Activated T-helper 17 cell treated with anti-CD3 and anti-CD28 coated beads, Interleukin-2, amount 50 U/mL, for 72 hours (primary cell): ENCODE measurements around the gene PEX1. TPM values are rescaled to one million over a fixed set of nuclear protein-coding genes. Genes with fewer than 3 reads are reported as not detected.

Experiments
- ATAC-seq: fragments of 150-1000 bp; cut with Tn5 transposase; replicated peaks from 2 replicates; pipeline ENCODE4 v1.10.0; 2021; ENCODE audit warnings: mild to moderate bottlenecking, moderate library complexity
- H3K27ac Mint-ChIP-seq: one replicate; pipeline ENCODE4 v1.8.0; 2022; ENCODE audit warnings: mixed read lengths
- H3K27me3 Mint-ChIP-seq: one replicate; pipeline ENCODE4 v1.8.0; 2022; ENCODE audit warnings: mixed read lengths
- H3K36me3 Mint-ChIP-seq: one replicate; pipeline ENCODE4 v1.8.0; 2022; ENCODE audit warnings: low read depth, mild to moderate bottlenecking, mixed read lengths
- H3K4me1 Mint-ChIP-seq: one replicate; pipeline ENCODE4 v1.8.0; 2022; ENCODE audit warnings: mixed read lengths
- H3K4me3 Mint-ChIP-seq: one replicate; pipeline ENCODE4 v1.8.0; 2022; ENCODE audit warnings: mild to moderate bottlenecking, mixed read lengths
- H3K9me3 Mint-ChIP-seq: one replicate; pipeline ENCODE4 v1.8.0; 2022; ENCODE audit warnings: mixed read lengths
- total RNA-seq, 2 donors: library from RNA; stranded (reverse); gene quantifications; one replicate each; pipeline ENCODE4 v1.2.3, GENCODE V29; 2022

Gene PEX1
- total RNA-seq, 2 donors from 2014 or later, result 10.9 to 12.8 TPM

- H3K4me3 Mint-ChIP-seq, result peak overlapping the region; percentile 99
- H3K4me1 Mint-ChIP-seq, result peaks cover 21% of the 10 kb centered on the region
- no peaks in the 10 kb centered on the region for H3K27me3 Mint-ChIP-seq
- peak; percentile 26 for ATAC-seq
- H3K9me3 Mint-ChIP-seq, result no peaks in the 10 kb centered on the region
- H3K36me3 Mint-ChIP-seq, result peaks cover 46% of the 10 kb centered on the region
- peak overlapping the region; percentile 96 for H3K27ac Mint-ChIP-seq
Observed at GRCh38 chr7:92527300-92528187, 776 bp downstream of the PEX1 start.

GRCh38 chr7:92523110-92523509, 5.2 kb downstream of the PEX1 start:
- no peak overlapping the region for H3K27ac Mint-ChIP-seq
- no peaks in the 10 kb centered on the region for H3K9me3 Mint-ChIP-seq
- no peaks in the 10 kb centered on the region for H3K27me3 Mint-ChIP-seq
- no peak overlapping the region for H3K4me3 Mint-ChIP-seq
- ATAC-seq, result no peak
- H3K4me1 Mint-ChIP-seq, result peaks cover 12% of the 10 kb centered on the region
- H3K36me3 Mint-ChIP-seq, result peaks cover 10% of the 10 kb centered on the region

GRCh38 chr7:92520024-92520423, 8.3 kb downstream of the PEX1 start:
- no peak overlapping the region for H3K27ac Mint-ChIP-seq
- ATAC-seq, result no peak
- no peaks in the 10 kb centered on the region for H3K4me1 Mint-ChIP-seq
- no peaks in the 10 kb centered on the region for H3K9me3 Mint-ChIP-seq
- H3K27me3 Mint-ChIP-seq, result no peaks in the 10 kb centered on the region
- no peak overlapping the region for H3K4me3 Mint-ChIP-seq
- peaks cover 36% of the 10 kb centered on the region for H3K36me3 Mint-ChIP-seq

GRCh38 chr7:92517631-92518030, 10.7 kb downstream of the PEX1 start:
- Mint-ChIP-seq H3K9me3 (no peaks in the 10 kb centered on the region), H3K36me3 (peaks cover 37% of the 10 kb centered on the region), H3K4me3 (no peak overlapping the region), H3K27ac (no peak overlapping the region), H3K4me1 (no peaks in the 10 kb centered on the region), H3K27me3 (no peaks in the 10 kb centered on the region)
- no peak for ATAC-seq

GRCh38 chr7:92513167-92513902, 15.0 kb downstream of the PEX1 start:
- Mint-ChIP-seq H3K4me1 (no peaks in the 10 kb centered on the region), H3K27me3 (no peaks in the 10 kb centered on the region), H3K27ac (no peak overlapping the region), H3K4me3 (no peak overlapping the region), H3K9me3 (no peaks in the 10 kb centered on the region), H3K36me3 (peaks cover 58% of the 10 kb centered on the region)
- no peak for ATAC-seq

- ATAC-seq, result no peak
- no peaks in the 10 kb centered on the region for H3K27me3 Mint-ChIP-seq
- H3K27ac Mint-ChIP-seq, result no peak overlapping the region
- no peaks in the 10 kb centered on the region for H3K9me3 Mint-ChIP-seq
- H3K36me3 Mint-ChIP-seq, result peaks cover 46% of the 10 kb centered on the region
- no peak overlapping the region for H3K4me3 Mint-ChIP-seq
- no peaks in the 10 kb centered on the region for H3K4me1 Mint-ChIP-seq
Observed at GRCh38 chr7:92508946-92509345, 19.4 kb downstream of the PEX1 start.

GRCh38 chr7:92506363-92506762, 22.0 kb downstream of the PEX1 start:
- H3K4me3 Mint-ChIP-seq, result no peak overlapping the region
- H3K27ac Mint-ChIP-seq, result peak overlapping the region; percentile 10
- H3K36me3 Mint-ChIP-seq, result peaks cover 49% of the 10 kb centered on the region
- H3K27me3 Mint-ChIP-seq, result no peaks in the 10 kb centered on the region
- no peak for ATAC-seq
- H3K4me1 Mint-ChIP-seq, result no peaks in the 10 kb centered on the region
- no peaks in the 10 kb centered on the region for H3K9me3 Mint-ChIP-seq

GRCh38 chr7:92504563-92504962, 23.8 kb downstream of the PEX1 start:
- Mint-ChIP-seq H3K4me1 (no peaks in the 10 kb centered on the region), H3K27ac (no peak overlapping the region), H3K36me3 (peaks cover 58% of the 10 kb centered on the region), H3K27me3 (no peaks in the 10 kb centered on the region), H3K4me3 (no peak overlapping the region), H3K9me3 (no peaks in the 10 kb centered on the region)
- no peak for ATAC-seq

- no peak for ATAC-seq
- H3K4me3 Mint-ChIP-seq, result no peak overlapping the region
- H3K4me1 Mint-ChIP-seq, result no peaks in the 10 kb centered on the region
- no peaks in the 10 kb centered on the region for H3K9me3 Mint-ChIP-seq
- no peaks in the 10 kb centered on the region for H3K27me3 Mint-ChIP-seq
- H3K36me3 Mint-ChIP-seq, result peaks cover 58% of the 10 kb centered on the region
- H3K27ac Mint-ChIP-seq, result no peak overlapping the region
Observed at GRCh38 chr7:92503767-92504166, 24.6 kb downstream of the PEX1 start.

GRCh38 chr7:92498557-92498956, 29.8 kb downstream of the PEX1 start:
- no peaks in the 10 kb centered on the region for H3K27me3 Mint-ChIP-seq
- H3K36me3 Mint-ChIP-seq, result peaks cover 75% of the 10 kb centered on the region
- no peak overlapping the region for H3K4me3 Mint-ChIP-seq
- ATAC-seq, result peak; percentile 60
- H3K27ac Mint-ChIP-seq, result peak overlapping the region; percentile 3
- H3K9me3 Mint-ChIP-seq, result no peaks in the 10 kb centered on the region
- H3K4me1 Mint-ChIP-seq, result no peaks in the 10 kb centered on the region

- no peaks in the 10 kb centered on the region for H3K4me1 Mint-ChIP-seq
- peaks cover 88% of the 10 kb centered on the region for H3K36me3 Mint-ChIP-seq
- ATAC-seq, result no peak
- H3K27me3 Mint-ChIP-seq, result no peaks in the 10 kb centered on the region
- H3K4me3 Mint-ChIP-seq, result no peak overlapping the region
- H3K9me3 Mint-ChIP-seq, result no peaks in the 10 kb centered on the region
- H3K27ac Mint-ChIP-seq, result no peak overlapping the region
Observed at GRCh38 chr7:92496876-92497275, 31.4 kb downstream of the PEX1 start.

GRCh38 chr7:92489634-92490033, 38.7 kb downstream of the PEX1 start:
- peak overlapping the region; percentile 65 for H3K27ac Mint-ChIP-seq
- H3K36me3 Mint-ChIP-seq, result peaks cover 82% of the 10 kb centered on the region
- no peak for ATAC-seq
- H3K27me3 Mint-ChIP-seq, result no peaks in the 10 kb centered on the region
- H3K4me1 Mint-ChIP-seq, result no peaks in the 10 kb centered on the region
- no peak overlapping the region for H3K4me3 Mint-ChIP-seq
- no peaks in the 10 kb centered on the region for H3K9me3 Mint-ChIP-seq

GRCh38 chr7:92487804-92488203, 40.5 kb downstream of the PEX1 start:
- no peak for ATAC-seq

GRCh38 chr7:92485974-92486373, 42.3 kb downstream of the PEX1 start:
- peak overlapping the region; percentile 20 for H3K27ac Mint-ChIP-seq
- ATAC-seq, result no peak
- H3K4me3 Mint-ChIP-seq, result no peak overlapping the region
- H3K36me3 Mint-ChIP-seq, result peaks cover 49% of the 10 kb centered on the region
- no peaks in the 10 kb centered on the region for H3K27me3 Mint-ChIP-seq
- H3K9me3 Mint-ChIP-seq, result no peaks in the 10 kb centered on the region
- H3K4me1 Mint-ChIP-seq, result no peaks in the 10 kb centered on the region

More at GRCh38 chr7:92487804-92488203, 40.5 kb downstream of the PEX1 start:
- Mint-ChIP-seq H3K4me1 (no peaks in the 10 kb centered on the region), H3K9me3 (no peaks in the 10 kb centered on the region), H3K27me3 (no peaks in the 10 kb centered on the region), H3K27ac (no peak overlapping the region), H3K36me3 (peaks cover 67% of the 10 kb centered on the region), H3K4me3 (no peak overlapping the region)
